AG04449 (cell line): ENCODE measurements around the gene IDH1.
"Not testable (repeated sequence)": the region's sequence is repeated elsewhere in the genome, so short reads cannot be mapped to it uniquely, and the experiment has no call there.

Experiments used
- CTCF ChIA-PET: fragments of 350-600 bp; formaldehyde crosslinking; extraction: SDS; loops from one replicate; lab custom pipeline; 2021; ENCODE audit warnings: antibody characterized with exemption; lab: Yijun Ruan, JAX
- POLR2A ChIA-PET: fragments of 400-600, 350-600 bp; formaldehyde crosslinking; extraction: SDS; loops from one replicate; lab custom pipeline; 2020; ENCODE audit warnings: antibody characterized with exemption, inconsistent platforms; lab: Yijun Ruan, JAX
- DNase-seq: peaks from one replicate; pipeline ENCODE4 v3.0.0-alpha.2; 2010; ENCODE audit warnings: low read depth, low spot score
- H3K4me3 ChIP-seq: 2 replicates; pipeline ENCODE4 v1.5.1; 2011; ENCODE audit warnings: low read depth, mild to moderate bottlenecking, control low read depth, low read length
- CTCF ChIP-seq: IDR thresholded peaks from one replicate; pipeline ENCODE4 v1.5.1; 2011; ENCODE audit warnings: mild to moderate bottlenecking, moderate library complexity, low read length, control low read depth, inconsistent platforms; ENCODE audit not compliant: insufficient read depth; ENCODE audit errors: missing control alignments

The IDH1 gene

GRCh38 chr2:208274748-208275147 is 19.9 kb upstream of the IDH1 start:
- ChIA-PET CTCF (interaction anchor here (1.3 kb wide), 1 partner anchor 99 kb away, joined by 4 read pairs; no protein-coding TSS in a partner anchor), POLR2A (no interaction called here)
- DNase-seq, result no peak
- H3K4me3 ChIP-seq, result no peak overlapping the region
- no peak for TF ChIP-seq CTCF

DNA sequence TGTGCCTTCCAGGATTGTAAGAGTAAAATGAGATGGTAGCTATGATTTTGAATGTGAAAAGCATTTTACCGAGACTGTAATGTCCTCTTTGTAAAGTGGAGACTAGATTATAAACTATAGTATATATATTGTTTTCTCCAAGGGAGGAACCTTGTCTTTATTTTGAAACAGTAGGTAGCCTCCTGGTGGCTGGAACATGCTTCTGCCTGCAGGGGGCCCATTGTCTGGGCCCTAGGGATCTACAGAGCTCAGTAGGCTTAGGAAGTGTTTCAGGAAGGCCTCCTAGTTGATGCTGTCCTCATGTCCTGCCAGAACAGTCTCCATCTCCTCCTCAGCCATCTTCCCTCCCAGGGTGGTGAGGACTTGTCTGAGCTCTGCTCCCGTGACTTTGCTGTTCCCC is 14.2 kb upstream of the IDH1 start:
- no peak for TF ChIP-seq CTCF
- H3K4me3 ChIP-seq, result no peak overlapping the region
- ChIA-PET POLR2A (no interaction called here), CTCF (interaction anchor here (3.0 to 9.0 kb wide), 2 partner anchors 15 to 94 kb away, joined by 12 to 96 read pairs; partner anchors contain the start of gene IDH1)
- DNase-seq, result no peak

DNA sequence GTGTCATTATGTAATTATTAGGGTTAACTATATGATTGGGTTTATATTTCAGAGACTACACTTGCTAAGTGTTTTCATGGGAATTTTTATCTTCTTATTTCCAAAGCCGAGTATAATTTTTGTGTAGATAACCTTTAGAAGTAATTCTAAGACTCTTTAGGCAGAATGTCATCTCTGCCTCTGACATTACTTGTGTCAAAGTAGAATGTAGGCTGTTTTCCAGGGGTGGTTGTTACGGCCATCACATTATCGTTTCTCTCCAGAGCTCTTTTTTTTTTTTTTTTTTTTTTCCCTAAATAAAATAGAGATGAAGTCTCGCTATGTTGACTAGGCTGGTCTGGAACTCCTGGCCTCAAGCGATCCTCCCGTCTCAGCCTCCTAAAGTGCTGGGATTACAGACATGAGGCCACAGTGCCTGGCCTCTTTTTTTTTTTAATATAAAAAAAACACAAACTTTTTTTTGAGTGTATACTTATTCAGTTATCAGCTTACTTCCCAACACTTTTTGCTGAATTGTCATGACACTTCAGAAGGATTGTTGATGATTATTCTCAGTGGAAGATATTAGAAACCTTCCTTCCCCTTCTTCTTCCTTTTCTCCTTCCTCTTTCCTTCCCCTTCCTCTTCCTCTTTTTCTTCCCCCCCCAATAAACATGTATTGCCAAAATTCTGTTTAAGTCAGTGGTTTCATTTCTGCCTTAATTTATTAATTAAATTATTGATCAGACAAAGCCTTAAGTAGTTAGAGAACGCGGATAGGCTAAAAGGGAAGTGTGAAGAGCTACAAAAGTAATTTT is 13.5 kb upstream of the IDH1 start:
- H3K4me3 ChIP-seq, result no peak overlapping the region
- POLR2A ChIA-PET, result no interaction called here
- DNase-seq, result no peak
- CTCF ChIA-PET, result interaction anchor here (3.0 to 9.0 kb wide), 2 partner anchors 14 to 93 kb away, joined by 12 to 96 read pairs; partner anchors contain the start of gene IDH1
- TF ChIP-seq CTCF, result no peak

GRCh38 chr2:208267526-208267925 is 12.7 kb upstream of the IDH1 start:
- DNase-seq, POLR2A ChIA-PET, H3K4me3 ChIP-seq: not testable (repeated sequence)
- CTCF ChIA-PET, result interaction anchor here (3.0 to 9.0 kb wide), 2 partner anchors 13 to 92 kb away, joined by 12 to 96 read pairs; partner anchors contain the start of gene IDH1

- H3K4me3 ChIP-seq, result peak overlapping the region; percentile 89
- CTCF ChIA-PET, result interaction anchor here (0.8 to 9.0 kb wide), 3 partner anchors 13 to 92 kb away, joined by 3 to 96 read pairs (median 12); partner anchors contain the start of gene IDH1
- TF ChIP-seq CTCF, result no peak
- POLR2A ChIA-PET, result interaction anchor here (1.1 to 2.5 kb wide), 2 partner anchors 12 to 642 kb away, joined by 4 to 14 read pairs; partner anchors contain the start of genes IDH1 and METTL21A
- no peak for DNase-seq
Measured at GRCh38 chr2:208266936-208267335, 12.1 kb upstream of the IDH1 start.

DNA sequence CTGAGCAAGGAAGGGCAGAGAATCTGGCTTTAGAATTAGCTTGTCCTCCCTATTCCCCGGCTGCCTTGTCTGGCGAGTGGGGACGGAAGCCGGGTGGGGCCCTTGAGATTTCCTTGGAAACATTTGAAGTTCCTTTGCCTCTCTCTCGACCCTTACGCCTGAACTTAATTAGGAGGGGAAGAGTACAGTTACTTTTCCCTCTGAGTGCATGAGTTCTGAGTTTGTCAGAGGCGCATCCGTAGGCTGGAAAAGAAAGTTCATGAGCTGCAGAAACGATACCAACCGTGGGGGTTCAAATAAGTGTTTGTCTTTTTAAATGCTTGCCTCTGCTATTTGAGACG is 11.7 kb upstream of the IDH1 start:
- DNase-seq, result no peak
- POLR2A ChIA-PET, result interaction anchor here (1.1 to 2.5 kb wide), 2 partner anchors 12 to 641 kb away, joined by 4 to 14 read pairs; partner anchors contain the start of genes IDH1 and METTL21A

More for the DNA sequence above, 11.7 kb upstream of the IDH1 start:
- H3K4me3 ChIP-seq, result peak overlapping the region; percentile 89
- CTCF ChIA-PET, result interaction anchor here (0.8 to 9.0 kb wide), 2 partner anchors 12 to 91 kb away, joined by 3 to 96 read pairs; partner anchors contain the start of gene IDH1
- no peak for TF ChIP-seq CTCF
